Astrocyte of the cerebellum (primary cell): ENCODE data around the gene ACOT11.
A peak's percentile ranks its signal among the peaks of the same experiment; 100 is the strongest.

Source experiments
- DNase-seq: peaks from one replicate; pipeline ENCODE4 v3.0.0-alpha.2; 2011; ENCODE audit warnings: low read depth
- H3K4me3 ChIP-seq: 2 replicates; pipeline ENCODE4 v1.5.1; 2011; ENCODE audit warnings: mild to moderate bottlenecking, low read depth, low read length, moderate library complexity
- in situ Hi-C: cut with HindIII; loops from 2 replicates; pipeline ENCODE4 v1.10.0; 2017; ENCODE audit warnings: low sequenced_read_pairs
- TF ChIP-seq, protein P1 (sequence below): IDR thresholded peaks from 2 replicates; pipeline ENCODE4 v1.5.1; 2012; ENCODE audit warnings: low read length, low read depth, moderate library complexity, mild to moderate bottlenecking; ENCODE audit errors: missing control alignments

The ACOT11 gene

DNA sequence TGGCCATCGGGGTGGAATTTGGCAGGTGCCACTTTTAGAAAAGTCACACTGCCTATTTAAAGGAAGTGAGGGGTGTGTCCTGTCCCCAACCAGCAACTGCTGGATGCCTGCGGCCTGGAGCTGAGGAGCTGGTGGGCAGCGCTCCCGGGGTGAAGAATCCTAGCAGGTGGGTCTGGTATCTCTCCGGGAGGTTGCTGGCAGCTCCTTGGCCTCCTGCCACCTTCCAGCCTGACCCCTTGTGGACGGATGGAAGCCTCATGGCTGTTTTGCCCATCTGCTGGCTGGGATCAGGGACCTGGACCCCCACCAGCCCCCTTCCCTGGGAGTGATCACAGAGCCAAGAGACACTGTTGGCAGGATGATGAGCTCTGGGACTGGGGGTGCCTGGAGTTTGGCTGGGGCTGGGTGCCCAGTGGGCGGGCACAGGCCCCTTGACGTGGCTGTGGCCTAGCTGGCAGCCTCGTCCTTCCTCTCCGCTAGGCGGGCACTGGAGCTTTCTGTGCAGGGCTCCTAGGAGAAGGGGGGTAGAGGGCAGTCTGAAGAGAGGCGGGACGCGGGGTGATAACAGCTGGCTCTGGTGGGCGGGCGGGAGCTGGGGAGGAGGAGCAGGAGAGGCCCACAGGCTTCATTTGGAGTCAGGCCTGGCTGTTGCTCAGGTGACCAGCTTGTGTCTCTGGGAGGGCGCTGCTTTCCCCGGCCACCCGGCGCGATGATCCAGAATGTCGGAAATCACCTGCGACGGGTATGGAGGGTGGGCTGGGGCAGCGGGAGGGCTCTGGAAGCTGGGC is at the start of gene ACOT11:
ACOT11 (plus strand) TSS at position 628 of the 788 bp plus-strand sequence; CDS start at position 710, 82 bp downstream.
- no peak for DNase-seq
- in situ Hi-C loops, result no loop called here
- TF ChIP-seq, protein P1, sequence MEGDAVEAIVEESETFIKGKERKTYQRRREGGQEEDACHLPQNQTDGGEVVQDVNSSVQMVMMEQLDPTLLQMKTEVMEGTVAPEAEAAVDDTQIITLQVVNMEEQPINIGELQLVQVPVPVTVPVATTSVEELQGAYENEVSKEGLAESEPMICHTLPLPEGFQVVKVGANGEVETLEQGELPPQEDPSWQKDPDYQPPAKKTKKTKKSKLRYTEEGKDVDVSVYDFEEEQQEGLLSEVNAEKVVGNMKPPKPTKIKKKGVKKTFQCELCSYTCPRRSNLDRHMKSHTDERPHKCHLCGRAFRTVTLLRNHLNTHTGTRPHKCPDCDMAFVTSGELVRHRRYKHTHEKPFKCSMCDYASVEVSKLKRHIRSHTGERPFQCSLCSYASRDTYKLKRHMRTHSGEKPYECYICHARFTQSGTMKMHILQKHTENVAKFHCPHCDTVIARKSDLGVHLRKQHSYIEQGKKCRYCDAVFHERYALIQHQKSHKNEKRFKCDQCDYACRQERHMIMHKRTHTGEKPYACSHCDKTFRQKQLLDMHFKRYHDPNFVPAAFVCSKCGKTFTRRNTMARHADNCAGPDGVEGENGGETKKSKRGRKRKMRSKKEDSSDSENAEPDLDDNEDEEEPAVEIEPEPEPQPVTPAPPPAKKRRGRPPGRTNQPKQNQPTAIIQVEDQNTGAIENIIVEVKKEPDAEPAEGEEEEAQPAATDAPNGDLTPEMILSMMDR, result peak; percentile 55
- no peak within 1 kb of the TSS for H3K4me3 ChIP-seq

DNA sequence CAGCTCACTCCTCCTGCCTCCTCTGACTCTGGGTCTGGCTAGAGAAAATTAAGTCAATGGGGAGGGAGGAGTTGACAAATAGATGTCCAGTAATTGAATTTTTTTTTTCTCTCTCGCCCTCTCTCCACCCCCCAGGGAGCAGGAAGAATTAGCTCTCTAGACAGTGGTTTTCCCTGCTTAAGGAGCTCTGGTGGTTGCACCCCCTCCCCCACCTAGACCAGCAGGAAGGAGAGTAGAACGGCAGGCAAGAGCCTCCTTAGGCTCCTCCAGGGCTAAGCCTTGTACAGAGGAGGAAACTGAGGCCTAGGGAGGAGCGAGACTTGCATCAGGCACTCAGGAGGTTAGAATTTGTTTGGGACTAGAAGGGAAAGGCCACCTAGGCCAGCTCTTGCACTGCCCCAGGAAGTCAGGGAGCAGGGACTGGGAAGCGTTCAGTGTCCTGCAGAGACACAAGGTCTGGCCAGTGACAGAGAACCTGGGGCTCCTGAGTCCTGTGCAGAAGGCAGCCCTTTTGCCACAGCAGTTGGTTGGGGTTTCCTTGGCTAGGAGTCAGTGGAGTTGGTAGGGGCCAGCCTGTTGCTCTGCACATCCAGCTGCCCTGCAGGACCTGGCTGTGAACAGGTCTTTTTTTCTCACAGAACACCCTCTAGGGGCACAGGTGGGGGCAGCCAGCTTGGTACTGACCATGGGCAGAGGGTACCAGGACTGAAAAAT is 49.5 kb upstream of the ACOT11 start:
- in situ Hi-C loops, result no loop called here
- TF ChIP-seq, protein P1, result no peak
- DNase-seq, result no peak
- H3K4me3 ChIP-seq, result no peak overlapping the region

GRCh38 chr1:54499097-54499359 is 49.0 kb upstream of the ACOT11 start:
- H3K4me3 ChIP-seq, result peak overlapping the region; percentile 26
- in situ Hi-C loops, result no loop called here
- TF ChIP-seq, protein P1, result no peak
- no peak for DNase-seq

GRCh38 chr1:54499360-54500106 is 48.5 kb upstream of the ACOT11 start:
- DNase-seq, result no peak
- in situ Hi-C loops, result no loop called here
- TF ChIP-seq, protein P1, result peak; percentile 49
- peak overlapping the region; percentile 26 for H3K4me3 ChIP-seq

GRCh38 chr1:54500107-54500431 is 48.0 kb upstream of the ACOT11 start:
- TF ChIP-seq, protein P1, result no peak
- H3K4me3 ChIP-seq, result no peak overlapping the region
- no peak for DNase-seq
- in situ Hi-C loops, result no loop called here

DNA sequence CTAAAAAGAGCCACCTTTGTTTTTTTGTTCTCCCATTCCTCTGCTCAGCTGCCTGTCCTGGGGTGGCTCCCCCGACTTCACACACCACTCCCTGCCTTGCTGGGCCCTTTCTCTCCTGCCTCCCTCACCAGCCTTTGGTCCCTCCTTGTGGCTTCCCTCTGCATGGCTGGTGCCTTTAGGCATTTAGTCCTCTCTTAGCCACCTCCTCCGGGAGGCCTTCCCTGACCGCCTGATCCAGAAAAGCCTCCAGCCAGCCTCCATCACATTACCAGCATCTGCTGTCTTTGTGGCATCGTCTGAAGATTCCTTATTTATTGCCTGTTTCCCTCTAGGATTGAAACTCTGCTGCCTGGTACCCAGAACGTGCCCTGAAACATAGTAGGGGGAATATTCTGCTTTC is 46.2 kb upstream of the ACOT11 start:
- in situ Hi-C loops, result no loop called here
- TF ChIP-seq, protein P1, result no peak
- no peak for DNase-seq
- no peak overlapping the region for H3K4me3 ChIP-seq
